ENCODE measurements around the gene COL4A4.

GRCh38 chr2:227058888-227059399, 105.1 kb downstream of the COL4A4 start:
- TF ChIP-seq POLR2AphosphoS5 (IDR thresholded peaks at IDR 0.05) (no peak), POLR2A (IDR thresholded peaks at IDR 0.05) (no peak), CTCF (IDR thresholded peaks at IDR 0.05) (no peak)

Measured in prostate gland (tissue), 2 donors.